Superior temporal gyrus (tissue), 1 donor: ENCODE data around the gene HOMER2.
"Not testable (repeated sequence)": the region's sequence is repeated elsewhere in the genome, so short reads cannot be mapped to it uniquely, and the experiment has no call there.

Source experiments
- DNase-seq: peaks from one replicate; pipeline ENCODE4 v3.0.0-alpha.2; 2016; ENCODE audit errors: extremely low spot score

The HOMER2 gene

DNA sequence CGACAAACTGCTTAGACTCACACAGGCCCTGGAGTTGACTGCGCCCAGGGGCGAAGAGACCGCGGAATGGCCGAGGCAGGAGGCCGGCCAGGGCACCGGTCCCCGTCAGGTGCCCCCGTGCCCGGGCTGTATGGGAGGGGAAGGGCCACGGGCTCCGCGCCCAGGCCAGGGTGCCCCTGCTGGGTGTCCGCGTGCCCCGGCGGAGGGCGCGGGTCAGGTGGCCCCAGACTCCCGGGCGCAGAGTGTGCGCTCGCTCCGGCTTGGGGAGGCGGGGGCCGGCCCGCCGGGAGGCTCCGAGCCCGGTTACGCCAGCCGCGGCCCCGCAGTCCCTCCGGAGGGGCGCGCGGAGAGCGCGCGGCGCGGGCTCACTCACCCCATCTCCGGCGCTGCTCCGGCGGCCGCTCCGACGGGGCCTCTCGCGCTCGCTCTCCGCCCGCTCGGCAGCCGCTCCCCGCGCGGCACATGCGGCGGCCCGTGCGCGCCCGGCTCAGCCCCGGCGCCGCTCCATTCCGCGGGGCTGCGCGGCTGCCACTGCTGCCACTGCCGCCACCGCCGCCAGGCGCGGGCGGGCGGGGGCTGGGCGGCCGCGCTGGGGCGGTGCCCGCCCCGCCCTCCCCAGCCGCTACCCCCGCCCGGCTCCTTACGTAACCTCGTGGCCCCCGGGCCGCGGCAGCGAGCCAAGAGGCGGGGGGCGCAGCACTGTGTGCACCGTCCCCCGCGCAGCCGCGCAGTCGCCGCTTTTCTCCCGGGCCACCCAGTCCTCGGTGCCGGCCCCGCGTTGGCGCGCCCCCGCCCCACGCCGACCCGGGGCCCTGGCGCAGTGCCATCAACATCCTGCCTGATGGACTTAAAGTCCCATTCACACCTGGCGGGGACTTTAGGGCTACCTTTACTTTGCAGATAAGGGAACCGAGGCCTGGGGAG lies at the start of gene HOMER2:
HOMER2 (minus strand) TSS at position 563 of the 924 bp plus-strand sequence; CDS start at position 378, 185 bp downstream.
- DNase-seq: no peak

DNA sequence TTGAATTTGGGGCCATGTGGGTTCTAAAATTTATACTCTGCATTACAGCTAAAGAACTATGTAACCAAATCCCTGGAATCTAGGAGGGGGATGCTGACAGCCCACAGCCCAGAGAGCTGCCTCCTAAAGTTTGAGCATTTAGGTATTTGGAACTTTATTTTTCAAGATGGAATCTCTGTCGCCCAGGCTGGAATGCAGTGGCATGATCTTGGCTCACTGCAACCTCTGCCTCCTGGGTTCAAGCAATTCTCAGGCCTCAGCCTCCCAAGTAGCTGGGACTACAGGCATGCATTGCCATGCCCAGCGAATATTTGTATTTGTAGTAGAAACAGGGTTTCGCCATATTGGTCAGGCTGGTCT lies 48.1 kb upstream of the HOMER2 start:
- not testable (repeated sequence) for DNase-seq

DNA sequence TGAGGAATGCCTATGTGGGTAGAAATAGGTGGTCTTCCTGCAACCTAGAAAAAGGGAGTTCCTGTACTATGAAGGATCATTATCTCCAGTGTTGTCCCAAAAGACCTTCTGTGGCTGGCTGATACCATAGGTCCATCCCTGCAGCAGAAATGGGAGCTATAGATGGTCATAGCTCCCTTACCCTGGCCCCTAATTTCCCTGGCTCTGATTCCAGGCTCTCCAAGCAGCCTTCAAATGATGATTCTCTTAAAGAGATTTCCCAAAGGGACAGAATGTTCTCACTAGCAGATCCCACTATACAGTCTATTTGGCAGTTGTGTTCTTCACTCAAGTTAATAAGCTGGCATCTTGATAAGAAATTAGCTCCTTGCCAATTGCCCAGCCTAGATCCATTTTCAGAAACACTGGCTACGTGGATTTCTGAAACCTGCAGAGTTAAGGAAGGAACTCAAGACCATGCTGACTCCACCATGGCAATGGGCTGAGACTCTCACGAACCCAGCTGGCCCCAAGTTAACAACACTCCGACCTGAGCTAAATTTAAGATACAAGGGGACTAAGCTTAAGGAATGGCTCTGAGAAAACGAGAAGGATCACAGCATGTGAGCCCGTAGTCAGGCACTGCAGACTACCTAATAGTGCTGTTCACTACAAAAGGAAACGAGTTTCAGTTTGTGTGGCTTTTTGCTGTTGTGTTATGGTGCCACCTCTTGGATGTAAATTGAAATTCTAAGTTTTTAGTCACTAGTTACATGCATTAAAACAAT lies 47.6 kb upstream of the HOMER2 start:
- DNase-seq: peak; percentile 83

DNA sequence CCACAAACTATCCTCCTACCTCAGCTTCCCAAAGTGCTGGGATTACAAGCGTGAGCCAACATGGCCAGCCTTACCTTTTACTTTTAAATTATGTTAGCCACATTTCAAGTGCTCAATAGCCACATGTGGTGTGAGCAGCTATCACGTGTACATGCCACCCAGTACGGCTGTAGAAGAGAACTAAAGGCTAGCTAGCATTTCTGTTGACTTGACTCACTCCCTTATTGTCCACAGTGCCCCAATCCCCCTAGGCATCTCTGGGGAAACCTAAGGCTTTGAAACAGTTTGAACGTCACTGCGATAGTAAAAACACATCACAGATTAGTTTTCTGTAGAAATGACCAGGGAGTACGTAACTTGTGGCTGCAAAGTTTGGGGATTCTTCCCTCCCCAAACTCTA lies 46.9 kb upstream of the HOMER2 start:
- no peak for DNase-seq

DNA sequence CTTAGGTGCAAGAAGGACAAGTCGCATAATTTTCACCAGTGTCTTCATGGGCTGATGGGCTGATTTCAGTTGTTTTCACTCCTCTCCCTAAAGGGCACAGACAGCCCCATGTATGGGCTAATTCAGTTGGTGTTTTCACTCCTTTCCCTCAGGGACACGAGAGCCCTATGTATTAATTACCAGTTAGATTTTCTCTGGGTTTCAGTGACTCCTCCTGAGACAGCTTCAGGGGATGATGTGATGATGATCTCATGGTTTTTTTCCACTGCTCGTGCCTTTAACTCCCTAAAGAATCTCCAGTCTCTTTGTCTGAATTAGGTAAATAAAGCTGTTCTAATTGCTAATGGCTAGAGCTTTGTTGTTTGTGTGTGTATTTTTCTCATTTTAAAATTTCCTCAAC lies 43.4 kb upstream of the HOMER2 start:
- no peak for DNase-seq

DNA sequence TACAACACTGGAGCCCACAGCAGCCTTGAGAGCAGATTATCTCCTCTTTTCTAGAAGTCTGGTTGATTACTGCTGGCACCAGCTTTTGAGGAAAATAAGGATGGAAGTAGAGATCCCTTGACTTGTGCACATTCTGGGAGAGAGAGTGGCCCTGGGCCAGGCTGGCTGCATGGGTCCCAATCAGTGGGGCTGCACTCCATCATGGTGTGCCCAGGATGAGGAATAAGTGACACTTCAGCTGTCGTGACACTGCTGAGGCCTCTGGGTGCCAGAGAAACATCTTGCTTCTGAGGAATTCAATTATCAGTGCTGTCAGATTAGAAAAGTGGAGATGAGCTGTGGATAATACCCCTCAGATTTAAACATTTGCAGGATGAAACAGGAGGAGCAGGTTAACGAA lies 42.6 kb upstream of the HOMER2 start:
- DNase-seq: no peak

DNA sequence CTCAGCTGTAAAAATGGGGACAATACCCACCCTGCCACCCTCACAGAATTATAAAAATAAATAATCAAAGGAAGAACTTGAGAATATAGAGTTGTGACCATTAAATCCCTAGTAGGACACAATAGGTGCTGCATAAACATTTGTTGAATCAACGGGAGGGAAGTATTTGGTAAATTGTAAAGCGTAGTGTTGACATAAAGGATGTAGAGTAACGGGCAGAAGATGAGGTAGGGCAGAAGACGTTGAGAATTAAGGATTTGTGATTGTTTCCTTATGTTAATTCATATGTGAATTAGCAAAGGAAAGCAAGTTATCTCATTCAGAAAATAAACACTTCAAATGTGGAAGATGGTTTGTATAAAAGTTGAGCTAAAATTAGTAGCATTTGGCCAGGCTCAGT lies 40.6 kb upstream of the HOMER2 start:
- DNase-seq: no peak

DNA sequence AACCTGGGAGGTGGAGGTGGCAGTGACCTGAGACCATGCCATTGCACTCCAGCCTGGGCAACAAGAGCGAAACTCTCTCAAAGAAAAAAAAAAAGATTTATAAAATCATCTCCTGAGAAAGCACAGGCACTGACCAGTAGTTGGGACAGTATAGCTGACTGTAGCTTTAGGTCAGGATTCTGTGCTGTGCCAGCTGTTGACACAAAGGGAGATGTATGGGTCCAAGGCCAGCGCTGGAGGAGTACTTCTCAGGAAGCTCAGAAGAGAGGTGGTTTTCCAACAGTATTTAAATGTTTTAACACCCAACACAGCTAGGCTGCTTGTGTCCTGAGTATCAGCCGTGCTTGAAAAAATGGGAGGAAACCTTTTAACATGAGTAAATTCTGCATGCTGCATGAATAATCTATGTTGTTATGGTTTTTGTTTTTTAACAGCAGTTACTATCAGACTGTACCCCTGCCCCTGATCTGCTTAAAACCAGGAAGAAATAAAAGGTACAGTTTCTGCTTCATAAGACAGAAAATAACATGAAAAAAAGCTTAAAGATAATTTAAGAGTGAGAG lies 40.0 kb upstream of the HOMER2 start:
- DNase-seq: no peak

DNA sequence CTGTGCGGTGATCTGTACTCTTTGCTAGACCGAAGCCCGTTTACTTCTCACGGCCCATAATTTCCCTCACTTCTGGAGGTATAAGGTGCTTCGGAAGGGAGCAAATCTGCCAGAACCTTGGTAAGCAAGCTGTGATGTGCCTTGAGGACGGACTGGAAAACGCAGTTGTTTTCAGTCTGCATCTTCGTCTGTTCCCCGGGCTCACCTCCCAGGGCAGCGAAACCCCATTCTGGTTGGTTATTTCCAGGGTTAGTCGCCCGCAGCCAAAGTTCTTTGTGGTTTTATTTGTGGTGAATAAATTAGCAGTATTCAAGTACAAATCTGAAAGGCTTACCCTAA lies 33.9 kb upstream of the HOMER2 start:
- no peak for DNase-seq

DNA sequence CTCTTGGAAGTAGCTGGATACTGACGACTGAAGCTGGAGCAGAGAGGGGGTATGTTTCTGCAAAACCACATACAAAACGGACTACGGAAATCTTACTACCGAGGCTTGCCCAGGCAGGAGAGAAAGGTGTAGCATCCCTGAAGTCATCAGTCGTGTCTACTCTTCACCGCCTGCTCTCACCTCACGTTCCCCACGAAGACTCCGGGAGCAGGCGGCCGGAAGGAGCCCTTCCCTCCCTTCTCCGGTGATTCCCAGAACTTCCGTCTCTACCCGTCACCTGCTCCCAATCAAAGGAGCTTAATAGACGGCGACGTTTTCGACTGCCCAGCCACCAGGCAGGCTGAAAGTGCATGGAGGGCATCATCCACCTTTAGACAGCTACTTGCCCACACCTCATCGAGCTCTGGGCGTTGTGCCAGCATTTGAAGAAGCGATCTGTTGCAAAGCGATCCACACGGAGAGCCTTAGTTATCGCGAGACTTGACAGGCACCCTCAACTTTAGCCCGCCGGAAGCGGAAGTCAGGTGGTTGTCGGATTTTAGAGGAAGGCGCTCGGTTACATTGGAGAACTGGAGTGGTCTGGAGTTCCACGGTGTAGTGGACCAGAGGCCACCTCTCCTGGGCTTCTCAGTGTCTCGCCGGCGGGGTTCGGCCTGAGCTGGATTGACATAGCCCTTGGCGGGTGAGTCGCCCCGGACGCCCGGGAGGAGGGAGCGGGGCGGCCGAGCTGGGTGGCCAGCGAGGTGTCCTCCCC lies 33.3 kb upstream of the HOMER2 start, which contains the start of gene RAMAC:
RAMAC (plus strand) TSS at position 523 of the 754 bp plus-strand sequence. CDS start 2,809 bp downstream, outside the sequence.
- DNase-seq: peak; percentile 99

DNA sequence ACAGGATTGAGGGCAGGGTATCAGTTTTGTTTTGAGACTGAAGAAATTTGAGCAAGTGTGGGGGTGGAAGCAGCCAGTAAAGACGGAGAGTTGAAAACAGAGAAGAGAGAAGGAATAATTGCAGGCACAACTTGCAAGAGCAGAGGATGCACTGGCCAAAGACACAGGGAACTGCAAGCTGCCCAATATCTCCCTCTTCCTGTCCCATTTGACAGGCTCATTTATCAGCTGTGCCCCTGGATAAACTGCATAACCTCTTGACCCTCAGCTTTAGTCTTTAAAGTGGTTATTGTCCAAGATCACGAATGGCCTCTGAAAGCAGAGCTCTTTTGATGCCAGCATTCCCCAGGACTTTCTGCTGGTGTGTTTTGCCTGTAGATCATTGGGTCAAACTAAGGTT lies 28.5 kb upstream of the HOMER2 start:
- no peak for DNase-seq

DNA sequence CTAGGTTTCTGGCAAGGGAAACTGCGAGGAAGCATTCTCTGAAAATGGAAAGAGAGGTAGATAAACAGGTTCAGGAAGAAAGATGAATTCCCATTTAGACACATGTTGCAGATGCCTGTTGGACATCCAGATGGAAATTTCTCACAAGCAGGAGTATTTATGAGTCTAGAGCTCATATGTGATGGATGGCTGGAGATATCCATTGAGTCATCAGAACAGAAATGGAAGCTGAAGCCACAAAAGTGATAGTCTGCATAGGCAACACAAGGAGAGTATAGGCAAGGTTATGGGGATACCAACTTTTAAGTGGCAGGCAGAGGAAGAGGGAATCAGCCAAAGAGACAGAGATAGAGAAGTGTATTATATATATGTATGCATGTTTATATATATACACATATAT lies 27.2 kb upstream of the HOMER2 start:
- DNase-seq: no peak

DNA sequence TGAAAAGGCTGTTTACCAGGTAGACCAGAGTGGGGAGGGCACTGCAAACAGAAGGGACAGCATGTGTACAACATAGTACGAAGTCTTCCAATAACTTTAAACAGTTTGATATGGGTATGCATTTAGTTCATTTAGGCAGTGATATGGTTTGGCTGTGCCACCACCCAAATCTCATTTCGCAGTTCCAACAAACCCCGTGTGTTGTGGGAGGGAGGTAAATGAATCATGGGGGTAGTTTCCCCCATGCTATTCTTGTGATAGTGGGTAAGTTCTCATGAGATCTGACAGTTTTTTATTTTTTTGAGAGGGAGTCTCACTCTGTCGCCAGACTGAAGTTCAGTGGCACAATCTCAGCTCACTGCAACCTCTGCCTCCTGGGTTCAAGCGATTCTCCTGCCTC lies 25.9 kb upstream of the HOMER2 start:
- DNase-seq: no peak

DNA sequence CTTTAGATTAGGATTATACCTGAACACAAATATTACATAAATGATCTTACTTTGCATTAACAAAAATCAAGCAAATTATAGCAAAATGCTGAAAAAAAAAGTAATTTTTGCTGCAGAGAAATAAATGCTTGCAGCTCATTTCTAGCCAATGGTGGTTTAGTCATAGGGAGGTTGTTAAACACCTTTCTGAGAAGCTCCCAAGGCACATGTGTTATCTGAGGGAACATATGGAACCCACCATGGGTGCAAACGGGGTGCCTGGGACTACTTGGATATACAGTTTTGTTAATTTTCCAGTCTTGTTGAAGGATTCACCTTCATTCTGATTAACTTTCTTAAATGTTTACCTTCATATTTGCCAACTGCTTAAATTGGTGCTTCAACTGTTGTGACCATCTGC lies 24.6 kb upstream of the HOMER2 start:
- DNase-seq: no peak

DNA sequence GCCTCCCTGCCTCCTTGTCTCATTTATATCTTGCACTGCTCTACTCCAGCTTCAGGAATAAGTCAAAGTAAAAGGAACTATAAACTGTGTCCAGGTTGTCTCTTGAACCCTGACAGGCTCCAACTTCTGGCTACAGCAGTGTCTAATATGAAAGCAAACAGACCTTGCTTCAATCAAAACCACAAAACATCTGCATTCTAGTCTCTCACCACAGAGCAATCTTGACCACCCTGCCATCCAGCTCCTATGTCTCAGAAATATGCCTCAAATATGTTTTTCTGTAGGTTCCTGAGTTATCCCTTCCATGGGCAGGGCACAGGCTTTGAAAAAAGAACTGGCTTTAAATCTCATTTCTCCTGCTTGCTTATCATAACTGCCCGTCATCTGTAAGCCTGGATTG lies 20.5 kb upstream of the HOMER2 start:
- DNase-seq: no peak

DNA sequence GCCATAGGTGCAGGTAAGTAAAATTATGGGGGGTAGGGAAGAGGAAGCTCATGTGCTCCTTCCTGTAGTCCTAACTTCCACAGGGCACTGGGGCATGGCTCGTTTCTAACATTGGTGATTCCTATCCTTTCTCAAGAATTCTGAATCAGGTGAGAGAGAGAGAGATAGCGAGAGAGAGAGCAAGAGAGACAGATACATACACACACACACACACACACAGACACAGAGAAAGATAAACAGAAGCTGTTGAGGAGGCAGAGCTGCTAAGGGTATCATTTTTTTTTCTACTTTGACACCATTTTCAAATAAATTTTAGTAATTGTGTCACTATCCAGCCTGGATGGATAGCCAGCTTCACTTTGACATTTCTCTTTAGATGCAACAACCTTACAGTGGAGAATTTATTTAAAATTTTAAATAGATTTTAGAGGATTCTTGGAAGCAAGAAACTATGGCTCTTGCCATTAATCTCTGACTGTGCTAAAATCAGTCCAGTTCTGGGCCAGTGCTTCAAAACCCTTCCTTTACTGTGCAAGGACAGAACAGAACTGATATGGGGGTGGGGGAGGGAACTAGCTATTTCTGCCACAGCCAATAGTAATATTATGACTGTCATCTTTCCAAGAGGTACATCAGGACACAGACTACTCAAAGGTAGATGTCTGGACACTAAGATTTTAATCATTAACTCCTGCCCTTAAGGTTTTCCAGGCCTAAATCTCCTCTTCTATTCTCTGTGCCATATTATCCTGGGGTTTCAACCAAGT lies 18.9 kb upstream of the HOMER2 start:
- no peak for DNase-seq

DNA sequence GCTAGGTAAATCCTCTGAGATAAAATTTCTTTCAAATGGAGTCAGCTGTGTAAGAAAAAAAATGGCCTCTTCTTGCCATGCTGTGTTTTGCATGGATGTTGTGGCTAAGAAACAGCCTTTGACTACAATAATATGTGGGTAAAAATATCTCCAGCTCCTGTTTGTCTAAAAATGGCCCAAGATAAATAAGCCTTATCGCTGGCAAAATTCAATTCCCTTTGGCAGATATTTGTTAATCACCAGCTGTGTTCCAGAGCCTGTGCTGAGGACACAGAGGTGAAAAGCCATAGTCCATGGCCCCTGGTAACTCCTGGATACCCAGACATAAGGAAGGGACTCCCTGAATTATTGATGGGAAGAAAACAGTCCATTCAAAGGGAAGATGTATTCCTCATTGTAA lies 18.2 kb upstream of the HOMER2 start:
- no peak for DNase-seq

DNA sequence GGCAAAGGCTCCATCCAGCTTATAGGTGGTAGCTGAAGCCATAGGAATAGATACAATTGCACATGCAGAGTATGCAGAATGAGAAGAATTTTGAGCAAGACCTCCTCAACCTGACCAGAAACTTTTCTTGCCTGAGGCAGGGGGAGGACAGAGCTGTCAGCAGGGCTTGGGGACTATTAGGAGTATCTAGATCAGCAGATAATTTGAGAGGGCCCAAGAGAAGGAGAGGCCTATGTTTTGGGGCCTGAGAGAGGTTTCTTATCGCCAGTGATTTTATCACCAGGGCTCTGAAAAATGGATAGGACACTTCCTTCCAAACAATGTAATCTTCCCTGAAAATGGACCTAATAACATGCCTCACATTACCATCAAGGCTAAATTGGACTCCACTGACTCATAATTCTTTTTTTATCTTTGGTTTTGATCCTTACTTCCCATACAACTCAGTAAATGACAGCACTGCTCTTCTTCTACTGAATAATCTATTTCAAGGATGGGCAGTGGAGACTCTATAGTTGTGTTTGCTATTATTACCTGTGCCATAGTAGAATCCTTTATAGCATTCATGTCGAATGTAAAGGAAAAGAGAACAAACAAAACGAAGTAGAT lies 17.7 kb upstream of the HOMER2 start:
- no peak for DNase-seq

DNA sequence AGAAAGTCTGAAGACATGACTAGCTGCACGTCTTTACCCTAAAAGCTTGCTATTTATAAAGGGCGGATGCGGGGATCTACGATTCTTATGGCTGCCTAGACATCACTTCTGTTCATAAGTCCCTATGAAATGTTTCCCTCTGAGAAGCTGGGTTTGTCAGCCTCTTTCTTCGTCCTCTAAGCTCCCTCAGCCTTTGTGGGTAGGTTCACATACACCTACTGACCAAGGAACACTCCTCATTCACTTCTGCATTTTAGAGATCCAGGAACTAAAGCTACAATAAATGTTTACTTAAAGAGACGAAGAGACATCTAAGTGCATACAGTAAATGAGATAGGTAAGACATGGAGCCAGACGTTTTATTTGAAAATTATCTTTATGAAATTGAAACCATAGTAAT lies 16.8 kb upstream of the HOMER2 start:
- DNase-seq: no peak

DNA sequence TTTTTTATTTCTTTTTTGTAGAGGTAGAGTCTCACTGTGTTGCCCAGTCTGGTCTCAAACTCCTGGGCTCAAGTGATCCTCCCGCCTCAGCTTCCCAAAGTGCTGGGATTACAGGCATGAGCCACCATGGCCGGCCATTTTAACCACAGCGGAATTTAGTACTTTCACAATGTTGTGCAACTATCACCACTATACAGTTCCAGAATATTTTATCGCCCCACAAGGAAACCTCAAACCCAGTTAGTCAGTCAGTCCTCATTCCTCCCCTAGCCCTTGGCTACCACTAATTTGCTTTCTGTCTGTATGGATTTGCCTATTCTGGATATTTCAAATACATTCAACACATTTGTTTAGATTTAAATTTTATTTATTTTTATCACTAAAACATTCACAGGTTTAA lies 15.5 kb upstream of the HOMER2 start:
- DNase-seq: no peak

DNA sequence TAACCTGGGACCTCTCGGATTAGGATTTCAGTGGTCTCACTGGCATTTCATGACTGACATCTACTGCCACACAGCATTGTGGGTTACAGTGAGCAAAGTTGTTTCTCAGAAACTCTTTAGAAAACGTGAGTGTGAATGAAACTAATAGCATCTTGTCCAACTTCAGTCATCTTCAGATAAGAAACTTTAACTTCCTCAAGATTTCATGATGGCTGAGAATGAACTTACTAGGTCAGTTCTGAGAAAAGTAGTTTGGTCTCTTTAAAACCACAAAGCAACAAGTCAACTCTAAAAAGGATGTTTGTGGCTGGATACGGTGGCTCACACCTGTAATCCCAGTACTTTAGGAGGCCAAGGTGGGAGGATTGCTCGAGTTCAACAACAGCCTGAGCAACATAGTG lies 14.2 kb upstream of the HOMER2 start:
- DNase-seq: no peak
